ENCODE data around the gene EMC9. TPM values are rescaled to one million over a fixed set of nuclear protein-coding genes. Genes with fewer than 3 reads are reported as not detected.

Gene EMC9
- total and polyA plus RNA-seq, 7 experiments from 2014 or later: 9.0 to 25.5 (median 13.4) TPM

GRCh38 chr14:24117179-24117578 lies 24.2 kb downstream of the EMC9 start:
- Histone ChIP-seq H3K27me3 (ENCODE audit: control insufficient read depth in 2 of 2, insufficient read depth in 2 of 2, low read length in 2 of 2) (no peaks in the 10 kb centered on the region), H3K27ac (ENCODE audit: low read depth, low read length) (no peak overlapping the region), H3K4me1 (ENCODE audit: control insufficient read depth in 2 of 2, insufficient read depth in 2 of 2, low read length in 2 of 2) (peaks cover 18 to 20% of the 10 kb centered on the region in 2 donors), H3K36me3 (ENCODE audit: control insufficient read depth in 2 of 3, insufficient read depth in 3 of 3, low read length in 3 of 3) (peaks cover 9 to 58% (median 42%) of the 10 kb centered on the region in 3 experiments), H3K9me3 (ENCODE audit: control insufficient read depth in 2 of 3, low read length in 3 of 3) (no peaks in the 10 kb centered on the region), H3K4me3 (ENCODE audit: low read length) (no peak overlapping the region)
- CTCF ChIA-PET: interaction anchor here (1.8 to 2.2 kb wide), 2 partner anchors 9 to 190 kb away, joined by 5 read pairs; partner anchors contain the start of gene CIDEB
- H3K4me1 Mint-ChIP-seq: peaks cover 18 to 44% (median 37%) of the 10 kb centered on the region in 7 donors
- peak overlapping the region in 5 of 10 donors; percentile 1 to 100 (median 94) for H3K4me3 Mint-ChIP-seq
- peaks cover 9 to 45% (median 32%) of the 10 kb centered on the region in 5 donors for H3K36me3 Mint-ChIP-seq
- H3K27me3 Mint-ChIP-seq: peaks cover 0 to 3% (median 0%) of the 10 kb centered on the region in 5 donors
- intact Hi-C loops (cut with micrococcal nuclease): loop anchor here (10.0 kb wide), 4 partner anchors 558 to 1022 kb away; partner anchors contain the start of genes ACIN1 (in 2 of the 2), C14orf119 (in 2 of the 2), BCL2L2 (in 1 of the 2) and PPP1R3E (in 1 of the 2)
- H3K27ac Mint-ChIP-seq: peak overlapping the region in 2 of 9 donors; percentile 41 to 59
- ATAC-seq (no peak), DNase-seq (no peak)
- POLR2A ChIA-PET: interaction anchor here (1.2 to 15.5 kb wide), 8 partner anchors 19 to 194 kb away, joined by 3 to 298 read pairs (median 4); partner anchors contain the start of genes EMC9, FITM1, IRF9 and LTB4R
- H3K9me3 Mint-ChIP-seq: peaks cover 0 to 8% (median 0%) of the 10 kb centered on the region in 11 donors

GRCh38 chr14:24116128-24116814 lies 25.1 kb downstream of the EMC9 start:
- H3K4me3 Mint-ChIP-seq: peak overlapping the region; percentile 93 to 100 (median 96)
- no peaks in the 10 kb centered on the region for H3K27me3 ChIP-seq (ENCODE audit: control insufficient read depth in 2 of 2, insufficient read depth in 2 of 2, low read length in 2 of 2)
- no peak for DNase-seq
- H3K9me3 ChIP-seq (ENCODE audit: control insufficient read depth in 2 of 3, low read length in 3 of 3): no peaks in the 10 kb centered on the region
- H3K4me1 ChIP-seq (ENCODE audit: control insufficient read depth in 2 of 2, insufficient read depth in 2 of 2, low read length in 2 of 2): peaks cover 18 to 20% of the 10 kb centered on the region in 2 donors
- H3K4me3 ChIP-seq (ENCODE audit: low read length): peak overlapping the region; percentile 99
- peak overlapping the region; percentile 93 for H3K27ac ChIP-seq (ENCODE audit: low read depth, low read length)
- H3K9me3 Mint-ChIP-seq: peaks cover 0 to 6% (median 0%) of the 10 kb centered on the region in 11 donors
- ChIA-PET POLR2A (interaction anchor here (0.6 to 15.5 kb wide), 14 partner anchors 10 to 313 kb away, joined by 3 to 298 read pairs (median 4); partner anchors contain the start of genes CBLN3, EMC9, FITM1 and IPO4), CTCF (interaction anchor here (0.6 to 3.8 kb wide), 6 partner anchors 20 to 198 kb away, joined by 3 to 19 read pairs (median 6); partner anchors contain the start of genes CIDEB, IRF9 and PSME1)
- H3K27ac Mint-ChIP-seq: peak overlapping the region; percentile 96 to 100 (median 99)
- H3K36me3 ChIP-seq (ENCODE audit: control insufficient read depth in 2 of 3, insufficient read depth in 3 of 3, low read length in 3 of 3): peaks cover 8 to 49% (median 36%) of the 10 kb centered on the region in 3 experiments
- H3K27me3 Mint-ChIP-seq: peaks cover 0 to 3% (median 0%) of the 10 kb centered on the region in 5 donors
- peaks cover 9 to 41% (median 27%) of the 10 kb centered on the region in 5 donors for H3K36me3 Mint-ChIP-seq
- peaks cover 18 to 44% (median 37%) of the 10 kb centered on the region in 7 donors for H3K4me1 Mint-ChIP-seq
- ATAC-seq: no peak
- intact Hi-C loops (cut with micrococcal nuclease): loop anchor here (10.0 kb wide), 4 partner anchors 559 to 1021 kb away; partner anchors contain the start of genes ACIN1 (in 2 of the 2), C14orf119 (in 2 of the 2), BCL2L2 (in 1 of the 2) and PPP1R3E (in 1 of the 2)

GRCh38 chr14:24115422-24116127 lies 25.8 kb downstream of the EMC9 start:
- Mint-ChIP-seq H3K4me3 (peak overlapping the region; percentile 93 to 100 (median 96)), H3K4me1 (peaks cover 18 to 44% (median 37%) of the 10 kb centered on the region in 7 donors), H3K36me3 (peaks cover 9 to 38% (median 27%) of the 10 kb centered on the region in 5 donors), H3K27ac (peak overlapping the region; percentile 96 to 100 (median 99)), H3K27me3 (peaks cover 0 to 3% (median 0%) of the 10 kb centered on the region in 5 donors), H3K9me3 (peaks cover 0 to 6% (median 0%) of the 10 kb centered on the region in 11 donors)
- no peak for DNase-seq
- Histone ChIP-seq H3K4me1 (ENCODE audit: control insufficient read depth in 2 of 2, insufficient read depth in 2 of 2, low read length in 2 of 2) (peaks cover 18 to 20% of the 10 kb centered on the region in 2 donors), H3K27ac (ENCODE audit: low read depth, low read length) (peak overlapping the region; percentile 93), H3K9me3 (ENCODE audit: control insufficient read depth in 2 of 3, low read length in 3 of 3) (no peaks in the 10 kb centered on the region), H3K4me3 (ENCODE audit: low read length) (peak overlapping the region; percentile 99), H3K36me3 (ENCODE audit: control insufficient read depth in 2 of 3, insufficient read depth in 3 of 3, low read length in 3 of 3) (peaks cover 1 to 42% (median 34%) of the 10 kb centered on the region in 3 experiments), H3K27me3 (ENCODE audit: control insufficient read depth in 2 of 2, insufficient read depth in 2 of 2, low read length in 2 of 2) (no peaks in the 10 kb centered on the region)
- intact Hi-C loops (cut with micrococcal nuclease): loop anchor here (1.0 to 10.0 kb wide), 10 partner anchors 17 to 1021 kb away; partner anchors contain the start of genes ACIN1 (in 2 of the 2), C14orf119 (in 2 of the 2), GMPR2 (in 2 of the 2) and IPO4 (in 2 of the 2)
- no peak for ATAC-seq
- ChIA-PET CTCF (interaction anchor here (0.6 to 3.8 kb wide), 9 partner anchors 16 to 60 kb away, joined by 3 to 19 read pairs (median 6); partner anchors contain the start of genes EMC9, IRF9, PSME1 and PSME2), POLR2A (interaction anchor here (0.6 to 15.5 kb wide), 27 partner anchors 8 to 327 kb away, joined by 3 to 298 read pairs (median 8); partner anchors contain the start of genes CARMIL3, CBLN3, CHMP4A and EMC9)

- Histone ChIP-seq H3K9me3 (ENCODE audit: control insufficient read depth in 2 of 3, low read length in 3 of 3) (no peaks in the 10 kb centered on the region), H3K4me1 (ENCODE audit: control insufficient read depth in 2 of 2, insufficient read depth in 2 of 2, low read length in 2 of 2) (peaks cover 18 to 20% of the 10 kb centered on the region in 2 donors), H3K27me3 (ENCODE audit: control insufficient read depth in 2 of 2, insufficient read depth in 2 of 2, low read length in 2 of 2) (no peaks in the 10 kb centered on the region), H3K27ac (ENCODE audit: low read depth, low read length) (peak within 1 kb of the TSS; percentile 93), H3K4me3 (ENCODE audit: low read length) (peak within 1 kb of the TSS; percentile 99), H3K36me3 (ENCODE audit: control insufficient read depth in 2 of 3, insufficient read depth in 3 of 3, low read length in 3 of 3) (peaks cover 0 to 39% (median 31%) of the 10 kb centered on the region in 3 experiments)
- CTCF ChIA-PET: interaction anchor here (0.5 to 3.8 kb wide), 14 partner anchors 10 to 128 kb away, joined by 3 to 19 read pairs (median 4); partner anchors contain the start of genes EMC9, IRF9, PSME2 and RNF31
- Mint-ChIP-seq H3K27ac (peak within 1 kb of the TSS; percentile 96 to 100 (median 99)), H3K27me3 (peaks cover 0 to 3% (median 0%) of the 10 kb centered on the region in 5 donors), H3K36me3 (peaks cover 9 to 37% (median 27%) of the 10 kb centered on the region in 5 donors), H3K4me1 (peaks cover 18 to 44% (median 37%) of the 10 kb centered on the region in 7 donors), H3K9me3 (peaks cover 0 to 6% (median 0%) of the 10 kb centered on the region in 11 donors), H3K4me3 (peak within 1 kb of the TSS; percentile 93 to 100 (median 96))
- DNase-seq (peak; percentile 97 to 100 (median 100)), ATAC-seq (peak; percentile 90)
- POLR2A ChIA-PET: interaction anchor here (0.6 to 15.5 kb wide), 45 partner anchors 9 to 813 kb away, joined by 3 to 298 read pairs (median 4); partner anchors contain the start of genes CARMIL3, CBLN3, CHMP4A and EMC9
- intact Hi-C loops (cut with micrococcal nuclease): loop anchor here (1.0 to 10.0 kb wide), 26 partner anchors 18 to 1020 kb away; partner anchors contain the start of genes ACIN1 (in 2 of the 2), C14orf119 (in 2 of the 2), CHMP4A (in 2 of the 2) and EMC9 (in 2 of the 2)
These were observed 26.6 kb downstream of the EMC9 start, which contains the start of the genes DCAF11 and NRL for GRCh38 chr14:24114532-24115421. Gene DCAF11 (plus strand): TSS chr14:24114777. CDS start chr14:24115595, 818 bp downstream. Gene NRL (minus strand): TSS chr14:24114949. CDS start chr14:24082848, 32,101 bp downstream.
